ENCODE data around the gene WDFY2. TPM values are rescaled to one million over a fixed set of nuclear protein-coding genes. Genes with fewer than 3 reads are reported as not detected.

Gene WDFY2
- total RNA-seq, 1 donor from 2014 or later: 16.2 TPM

- Histone ChIP-seq H3K4me1 (ENCODE audit: insufficient read depth, low read length) (no peaks in the 10 kb centered on the region), H3K4me3 (ENCODE audit: insufficient read depth, low read depth, low read length) (no peak overlapping the region), H3K9ac (ENCODE audit: low read length) (no peak overlapping the region), H3K36me3 (ENCODE audit: insufficient read depth, low read length) (no peaks in the 10 kb centered on the region), H3K27me3 (ENCODE audit: insufficient read depth, low read length) (no peaks in the 10 kb centered on the region), H3K9me3 (ENCODE audit: insufficient read depth, low read depth, low read length) (no peaks in the 10 kb centered on the region), H3K4me2 (ENCODE audit: low read length) (no peak overlapping the region), H4K20me1 (ENCODE audit: insufficient read depth, low read length) (no peaks in the 10 kb centered on the region), H3K27ac (ENCODE audit: low read depth, low read length) (no peak overlapping the region), H2AFZ (ENCODE audit: low read depth, low read length) (no peak overlapping the region), H3K79me2 (ENCODE audit: insufficient read depth, low read length) (no peaks in the 10 kb centered on the region)
- TF ChIP-seq CTCF (IDR thresholded peaks at IDR 0.05; ENCODE audit: insufficient read depth, low read depth, low read length): no peak
- no peak for TF ChIP-seq EZH2 (IDR thresholded peaks at IDR 0.05; ENCODE audit: insufficient read depth, low read length)
- no peaks in the 10 kb centered on the region for H3K9me3 Mint-ChIP-seq (ENCODE audit: unreplicated experiment)
- no peak overlapping the region for H3K27ac Mint-ChIP-seq (ENCODE audit: unreplicated experiment)
- DNase-seq (ENCODE audit: low read depth) (no peak), FAIRE-seq (no peak)
- H3K36me3 Mint-ChIP-seq (ENCODE audit: low read depth, unreplicated experiment): peaks cover 5% of the 10 kb centered on the region
- no peak overlapping the region for H3K4me3 Mint-ChIP-seq (ENCODE audit: unreplicated experiment)
- no peaks in the 10 kb centered on the region for H3K4me1 Mint-ChIP-seq (ENCODE audit: low read depth, unreplicated experiment)
- H3K27me3 Mint-ChIP-seq (ENCODE audit: low read depth, unreplicated experiment): peaks cover 2% of the 10 kb centered on the region
These were observed 189.3 kb downstream of the WDFY2 start for GRCh38 chr13:51773515-51773914.

- no peaks in the 10 kb centered on the region for H3K79me2 ChIP-seq (ENCODE audit: insufficient read depth, low read length)
- H3K4me2 ChIP-seq (ENCODE audit: low read length): no peak overlapping the region
- no peaks in the 10 kb centered on the region for H3K9me3 ChIP-seq (ENCODE audit: insufficient read depth, low read depth, low read length)
- H3K4me3 ChIP-seq (ENCODE audit: insufficient read depth, low read depth, low read length): no peak overlapping the region
- H3K4me1 ChIP-seq (ENCODE audit: insufficient read depth, low read length): no peaks in the 10 kb centered on the region
- H2AFZ ChIP-seq (ENCODE audit: low read depth, low read length): no peak overlapping the region
- no peak for TF ChIP-seq CTCF (IDR thresholded peaks at IDR 0.05; ENCODE audit: insufficient read depth, low read depth, low read length)
- no peak for TF ChIP-seq EZH2 (IDR thresholded peaks at IDR 0.05; ENCODE audit: insufficient read depth, low read length)
- Mint-ChIP-seq H3K4me1 (ENCODE audit: low read depth, unreplicated experiment) (no peaks in the 10 kb centered on the region), H3K36me3 (ENCODE audit: low read depth, unreplicated experiment) (peaks cover 8% of the 10 kb centered on the region), H3K27ac (ENCODE audit: unreplicated experiment) (no peak overlapping the region), H3K9me3 (ENCODE audit: unreplicated experiment) (no peaks in the 10 kb centered on the region), H3K27me3 (ENCODE audit: low read depth, unreplicated experiment) (peaks cover 2% of the 10 kb centered on the region), H3K4me3 (ENCODE audit: unreplicated experiment) (no peak overlapping the region)
- no peak overlapping the region for H3K27ac ChIP-seq (ENCODE audit: low read depth, low read length)
- no peak overlapping the region for H3K9ac ChIP-seq (ENCODE audit: low read length)
- H3K27me3 ChIP-seq (ENCODE audit: insufficient read depth, low read length): no peaks in the 10 kb centered on the region
- H4K20me1 ChIP-seq (ENCODE audit: insufficient read depth, low read length): no peaks in the 10 kb centered on the region
- H3K36me3 ChIP-seq (ENCODE audit: insufficient read depth, low read length): no peaks in the 10 kb centered on the region
- DNase-seq (ENCODE audit: low read depth) (no peak), FAIRE-seq (no peak)
These were observed 191.9 kb downstream of the WDFY2 start for GRCh38 chr13:51776179-51776578.

- H3K4me2 ChIP-seq (ENCODE audit: low read length): no peak overlapping the region
- H3K36me3 ChIP-seq (ENCODE audit: insufficient read depth, low read length): no peaks in the 10 kb centered on the region
- Mint-ChIP-seq H3K27me3 (ENCODE audit: low read depth, unreplicated experiment) (peaks cover 2% of the 10 kb centered on the region), H3K9me3 (ENCODE audit: unreplicated experiment) (no peaks in the 10 kb centered on the region), H3K4me1 (ENCODE audit: low read depth, unreplicated experiment) (no peaks in the 10 kb centered on the region), H3K4me3 (ENCODE audit: unreplicated experiment) (no peak overlapping the region), H3K27ac (ENCODE audit: unreplicated experiment) (no peak overlapping the region), H3K36me3 (ENCODE audit: low read depth, unreplicated experiment) (peaks cover 5% of the 10 kb centered on the region)
- no peak overlapping the region for H2AFZ ChIP-seq (ENCODE audit: low read depth, low read length)
- H3K79me2 ChIP-seq (ENCODE audit: insufficient read depth, low read length): no peaks in the 10 kb centered on the region
- FAIRE-seq: no peak
- no peak for TF ChIP-seq CTCF (IDR thresholded peaks at IDR 0.05; ENCODE audit: insufficient read depth, low read depth, low read length)
- TF ChIP-seq EZH2 (IDR thresholded peaks at IDR 0.05; ENCODE audit: insufficient read depth, low read length): no peak
- H4K20me1 ChIP-seq (ENCODE audit: insufficient read depth, low read length): no peaks in the 10 kb centered on the region
- no peaks in the 10 kb centered on the region for H3K9me3 ChIP-seq (ENCODE audit: insufficient read depth, low read depth, low read length)
- H3K27ac ChIP-seq (ENCODE audit: low read depth, low read length): no peak overlapping the region
- H3K4me1 ChIP-seq (ENCODE audit: insufficient read depth, low read length): no peaks in the 10 kb centered on the region
- no peak overlapping the region for H3K9ac ChIP-seq (ENCODE audit: low read length)
- no peak overlapping the region for H3K4me3 ChIP-seq (ENCODE audit: insufficient read depth, low read depth, low read length)
- H3K27me3 ChIP-seq (ENCODE audit: insufficient read depth, low read length): no peaks in the 10 kb centered on the region
- DNase-seq (ENCODE audit: low read depth): no peak
These were observed 193.7 kb downstream of the WDFY2 start for GRCh38 chr13:51777921-51778320.
